ENCODE results near the gene SDHC. TPM values are rescaled to one million over a fixed set of nuclear protein-coding genes. Genes with fewer than 3 reads are reported as not detected.
"Not testable (repeated sequence)": the region's sequence is repeated elsewhere in the genome, so short reads cannot be mapped to it uniquely, and the experiment has no call there.

Gene SDHC
- total RNA-seq, 2 donors from 2014 or later, result 241 to 284 TPM

- intact Hi-C loops (cut with DNase I), result no loop called here
- ATAC-seq (peak; percentile 95 to 98), DNase-seq (peak; percentile 73)
Measured at GRCh38 chr1:161367684-161368400, 53.7 kb downstream of the SDHC start, which contains the start of gene CFAP126. Gene CFAP126, minus strand, starts transcription at chr1:161367876. Its CDS starts 8 bp downstream, at chr1:161367868.

GRCh38 chr1:161373442-161373841, 59.3 kb downstream of the SDHC start:
- intact Hi-C loops (cut with DNase I), result loop anchor here (10.0 kb wide), 2 partner anchors 59 to 179 kb away; partner anchors contain the start of genes ADAMTS4 (in 1 of the 2) and SDHC (in 1 of the 2)
- DNase-seq (no peak), ATAC-seq (no peak)

- DNase-seq (no peak), ATAC-seq (no peak)
- intact Hi-C loops (cut with DNase I), result loop anchor here (10.0 kb wide), 2 partner anchors 60 to 180 kb away; partner anchors contain the start of genes ADAMTS4 (in 1 of the 2) and SDHC (in 1 of the 2)
Measured at GRCh38 chr1:161374373-161374772, 60.2 kb downstream of the SDHC start.

GRCh38 chr1:161378014-161378413, 63.8 kb downstream of the SDHC start:
- intact Hi-C loops (cut with DNase I), result loop anchor here (10.0 kb wide), 2 partner anchors 63 to 183 kb away; partner anchors contain the start of genes ADAMTS4 (in 1 of the 2) and SDHC (in 1 of the 2)
- DNase-seq (no peak), ATAC-seq (no peak)

GRCh38 chr1:161379071-161379470, 64.9 kb downstream of the SDHC start:
- intact Hi-C loops (cut with DNase I), result loop anchor here (10.0 kb wide), 2 partner anchors 64 to 184 kb away; partner anchors contain the start of genes ADAMTS4 (in 1 of the 2) and SDHC (in 1 of the 2)
- ATAC-seq, result peak in 1 of 2 donors; percentile 31
- peak; percentile 54 for DNase-seq

GRCh38 chr1:161381707-161382106, 67.5 kb downstream of the SDHC start:
- DNase-seq (no peak), ATAC-seq (no peak)
- intact Hi-C loops (cut with DNase I), result loop anchor here (2.0 to 10.0 kb wide), 3 partner anchors 155 to 187 kb away; partner anchors contain the start of genes TOMM40L (in 2 of the 2), ADAMTS4 (in 1 of the 2) and APOA2 (in 1 of the 2)

- peak; percentile 48 for DNase-seq
- intact Hi-C loops (cut with DNase I), result loop anchor here (2.0 to 10.0 kb wide), 3 partner anchors 156 to 188 kb away; partner anchors contain the start of genes TOMM40L (in 2 of the 2), ADAMTS4 (in 1 of the 2) and APOA2 (in 1 of the 2)
- peak; percentile 85 to 94 for ATAC-seq
Measured at GRCh38 chr1:161382214-161383019, 68.2 kb downstream of the SDHC start.

- ATAC-seq (no peak), DNase-seq (no peak)
- intact Hi-C loops (cut with DNase I), result loop anchor here (10.0 kb wide), 2 partner anchors 164 to 194 kb away; partner anchors contain the start of genes ADAMTS4 (in 1 of the 2), APOA2 (in 1 of the 2) and TOMM40L (in 1 of the 2)
Measured at GRCh38 chr1:161388639-161389038, 74.5 kb downstream of the SDHC start.

- intact Hi-C loops (cut with DNase I), result loop anchor here (10.0 kb wide), 2 partner anchors 164 to 194 kb away; partner anchors contain the start of genes ADAMTS4 (in 1 of the 2), APOA2 (in 1 of the 2) and TOMM40L (in 1 of the 2)
- DNase-seq, ATAC-seq: not testable (repeated sequence)
Measured at GRCh38 chr1:161389158-161389557, 75.0 kb downstream of the SDHC start.

- peak; percentile 95 for ATAC-seq
- DNase-seq, result peak; percentile 98
- intact Hi-C loops (cut with DNase I), result loop anchor here (10.0 kb wide), 2 partner anchors 165 to 195 kb away; partner anchors contain the start of genes ADAMTS4 (in 1 of the 2), APOA2 (in 1 of the 2) and TOMM40L (in 1 of the 2)
Measured at GRCh38 chr1:161389691-161390558, 75.7 kb downstream of the SDHC start.

- ATAC-seq (no peak), DNase-seq (no peak)
- intact Hi-C loops (cut with DNase I), result no loop called here
Measured at GRCh38 chr1:161390559-161390858, 76.3 kb downstream of the SDHC start.

GRCh38 chr1:161391136-161391535, 77.0 kb downstream of the SDHC start:
- DNase-seq; intact Hi-C loops (cut with DNase I); ATAC-seq: not testable (repeated sequence)

- DNase-seq (no peak), ATAC-seq (no peak)
- intact Hi-C loops (cut with DNase I), result no loop called here
Measured at GRCh38 chr1:161391611-161392010, 77.4 kb downstream of the SDHC start.

GRCh38 chr1:161393151-161393550, 79.0 kb downstream of the SDHC start:
- DNase-seq, result no peak
- ATAC-seq, result no peak
- intact Hi-C loops (cut with DNase I), result no loop called here

- intact Hi-C loops (cut with DNase I); ATAC-seq: not testable (repeated sequence)
Measured at GRCh38 chr1:161397038-161397437, 82.9 kb downstream of the SDHC start.

GRCh38 chr1:161398900-161399256, 84.7 kb downstream of the SDHC start:
- DNase-seq (no peak), ATAC-seq (peak in 1 of 2 donors; percentile 7)
- intact Hi-C loops (cut with DNase I), result no loop called here

More at GRCh38 chr1:161397038-161397437, 82.9 kb downstream of the SDHC start:
- not testable (repeated sequence) for DNase-seq

GRCh38 chr1:161399257-161399998, 85.2 kb downstream of the SDHC start:
- intact Hi-C loops (cut with DNase I), result no loop called here
- ATAC-seq (peak; percentile 93), DNase-seq (peak; percentile 89)
